ENCODE measurements around the gene CD86. TPM values are rescaled to one million over a fixed set of nuclear protein-coding genes. Genes with fewer than 3 reads are reported as not detected.

The CD86 gene
- total RNA-seq, 1 experiment from 2014 or later, result not detected

DNA sequence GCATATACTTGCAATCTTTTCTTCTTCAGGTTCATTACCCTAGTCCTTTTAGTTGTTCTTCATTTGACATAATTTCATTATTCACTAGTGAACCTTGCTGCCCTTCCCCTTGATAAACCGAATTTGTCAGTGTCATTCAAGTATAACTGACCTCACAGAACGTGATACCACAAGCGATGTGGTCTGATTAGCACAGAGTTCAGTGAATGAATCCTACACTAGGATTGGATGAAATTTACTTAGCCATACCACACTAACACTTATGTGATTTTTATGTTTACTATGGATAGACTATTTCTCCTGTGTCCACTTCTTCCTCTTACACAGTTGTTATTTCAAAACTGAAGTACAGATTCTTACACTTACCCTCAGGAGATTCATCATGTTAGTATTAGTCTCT, 27.2 kb downstream of the CD86 start:
- ATAC-seq, result no peak

More for the DNA sequence above, 27.2 kb downstream of the CD86 start:
- Histone ChIP-seq H3K36me3 (ENCODE audit: control insufficient read depth in 1 of 2, insufficient read depth in 2 of 2, low read length in 2 of 2) (no peaks in the 10 kb centered on the region), H4K20me1 (ENCODE audit: insufficient read depth) (no peaks in the 10 kb centered on the region), H3K9ac (ENCODE audit: low read length) (no peak overlapping the region), H3K79me2 (ENCODE audit: insufficient read depth, low read length) (no peaks in the 10 kb centered on the region), H3K9me2 (ENCODE audit: insufficient read depth) (no peaks in the 10 kb centered on the region), H3K4me1 (ENCODE audit: control insufficient read depth in 1 of 2, insufficient read depth in 2 of 2, low read length in 2 of 2) (no peaks in the 10 kb centered on the region), H3K27me3 (ENCODE audit: insufficient read depth, low read length) (no peaks in the 10 kb centered on the region), H3K4me2 (ENCODE audit: low read length) (no peak overlapping the region), H3K27ac (ENCODE audit: low read depth, low read length) (no peak overlapping the region), H3K4me3 (replicated peaks in 1 of 2; ENCODE audit: low read depth in 1 of 2, low read length in 2 of 2) (no peak overlapping the region), H3K9me3 (ENCODE audit: control insufficient read depth in 1 of 2, insufficient read depth in 1 of 2, low read depth in 1 of 2, low read length in 2 of 2) (no peaks in the 10 kb centered on the region), H2AFZ (ENCODE audit: low read depth, low read length, poor library complexity, severe bottlenecking) (no peak overlapping the region)
- ChIA-PET CTCF (no interaction called here), POLR2A (no interaction called here), RAD21 (ENCODE audit: low non-redundant PET in 1 of 2, low total read pairs in 2 of 2, uncharacterized antibody in 2 of 2, unreplicated experiment in 2 of 2) (no interaction called here)
- DNase-seq (ENCODE audit: low read depth, low spot score), result no peak
- intact Hi-C loops (cut with micrococcal nuclease), result no loop called here
- BruUV-seq (replicated peaks), result no TSS peak
- TF ChIP-seq, protein P1, sequence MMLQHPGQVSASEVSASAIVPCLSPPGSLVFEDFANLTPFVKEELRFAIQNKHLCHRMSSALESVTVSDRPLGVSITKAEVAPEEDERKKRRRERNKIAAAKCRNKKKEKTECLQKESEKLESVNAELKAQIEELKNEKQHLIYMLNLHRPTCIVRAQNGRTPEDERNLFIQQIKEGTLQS (IDR thresholded peaks at IDR 0.05), result no peak
- TF ChIP-seq POLR2A (IDR thresholded peaks at IDR 0.05; ENCODE audit: borderline replicate concordance, extremely low read depth, insufficient read depth, insufficient read length) (no peak), TCF7L2 (IDR thresholded peaks at IDR 0.05; ENCODE audit: borderline replicate concordance, extremely low read depth, insufficient read depth, insufficient read length) (no peak), ELF1 (IDR thresholded peaks at IDR 0.05; ENCODE audit: borderline replicate concordance, low read depth) (no peak), EZH2 (IDR thresholded peaks at IDR 0.05) (no peak), ZFX (IDR thresholded peaks at IDR 0.05) (no peak), EGR1 (IDR thresholded peaks at IDR 0.05; ENCODE audit: low read depth) (no peak), SRF (IDR thresholded peaks at IDR 0.05; ENCODE audit: low read depth) (no peak), POLR2AphosphoS5 (IDR thresholded peaks at IDR 0.05; ENCODE audit: low read depth, low read length) (no peak), MAX (IDR thresholded peaks at IDR 0.05) (no peak), ZNF274 (IDR thresholded peaks at IDR 0.05; ENCODE audit: low read depth, low read length) (no peak), CBX3 (IDR thresholded peaks at IDR 0.05; ENCODE audit: low read depth) (no peak), SP1 (IDR thresholded peaks at IDR 0.05; ENCODE audit: low read depth) (no peak), RAD21 (IDR thresholded peaks at IDR 0.05; ENCODE audit: low read depth) (no peak), JUND (IDR thresholded peaks at IDR 0.05) (no peak), REST (IDR thresholded peaks at IDR 0.05; ENCODE audit: low read depth) (no peak)

All from HCT116 (cell line).